Fibroblast of villous mesenchyme (primary cell): ENCODE data around the gene PARP2. TPM values are rescaled to one million over a fixed set of nuclear protein-coding genes. Genes with fewer than 3 reads are reported as not detected.

Experiments
- DNase-seq: peaks from one replicate; pipeline ENCODE4 v3.0.0-alpha.2; 2010; ENCODE audit warnings: low read depth
- H3K4me3 ChIP-seq: 2 replicates; pipeline ENCODE4 v1.5.1; 2011; ENCODE audit warnings: low read depth, mild to moderate bottlenecking, low read length
- CTCF ChIP-seq: IDR thresholded peaks from 2 replicates; pipeline ENCODE4 v1.5.1; 2012; ENCODE audit warnings: low read depth, mild to moderate bottlenecking, low read length; ENCODE audit not compliant: insufficient read depth
- total RNA-seq: library from RNA; depleted of rRNA; stranded (reverse); fragments of >200 nt; gene quantifications from 2 replicates; pipeline ENCODE4 v1.2.3, GENCODE V29; 2012

PARP2 gene
- total RNA-seq: 11.9 and 12.5 TPM in 2 replicates

- TF ChIP-seq CTCF: no peak
- H3K4me3 ChIP-seq: peak within 1 kb of the TSS; percentile 99
- peak; percentile 99 for DNase-seq
Measured at GRCh38 chr14:20343092-20343861, at the start of gene PARP2. Gene PARP2 (plus strand): TSS chr14:20343635. CDS start chr14:20343642, 7 bp downstream.

- DNase-seq: no peak
- TF ChIP-seq CTCF: no peak
- no peak overlapping the region for H3K4me3 ChIP-seq
Measured at GRCh38 chr14:20294636-20295035, 48.8 kb upstream of the PARP2 start.

GRCh38 chr14:20295067-20295466 is 48.4 kb upstream of the PARP2 start:
- no peak for TF ChIP-seq CTCF
- H3K4me3 ChIP-seq: no peak overlapping the region
- no peak for DNase-seq

- no peak for TF ChIP-seq CTCF
- H3K4me3 ChIP-seq: no peak overlapping the region
- peak; percentile 19 for DNase-seq
Measured at GRCh38 chr14:20302042-20302755, 41.2 kb upstream of the PARP2 start.

GRCh38 chr14:20305265-20306078 is 38.0 kb upstream of the PARP2 start, which contains the start of gene TTC5:
Gene TTC5 (minus strand): TSS chr14:20305951. CDS start chr14:20305937, 14 bp downstream.
- H3K4me3 ChIP-seq: peak within 1 kb of the TSS; percentile 83
- TF ChIP-seq CTCF: peak; percentile 96
- DNase-seq: peak; percentile 92

- TF ChIP-seq CTCF: no peak
- DNase-seq: no peak
- peak overlapping the region; percentile 83 for H3K4me3 ChIP-seq
Measured at GRCh38 chr14:20306079-20306423, 37.4 kb upstream of the PARP2 start.
